ENCODE measurements around the gene LRRC8B. TPM values are rescaled to one million over a fixed set of nuclear protein-coding genes. Genes with fewer than 3 reads are reported as not detected.

The LRRC8B gene
- total and polyA plus RNA-seq, 2 of the 8 experiments (the other 6 are each of a cell fraction or from before 2014, with no cell fraction given): 18.4 to 29.2 TPM

DNA sequence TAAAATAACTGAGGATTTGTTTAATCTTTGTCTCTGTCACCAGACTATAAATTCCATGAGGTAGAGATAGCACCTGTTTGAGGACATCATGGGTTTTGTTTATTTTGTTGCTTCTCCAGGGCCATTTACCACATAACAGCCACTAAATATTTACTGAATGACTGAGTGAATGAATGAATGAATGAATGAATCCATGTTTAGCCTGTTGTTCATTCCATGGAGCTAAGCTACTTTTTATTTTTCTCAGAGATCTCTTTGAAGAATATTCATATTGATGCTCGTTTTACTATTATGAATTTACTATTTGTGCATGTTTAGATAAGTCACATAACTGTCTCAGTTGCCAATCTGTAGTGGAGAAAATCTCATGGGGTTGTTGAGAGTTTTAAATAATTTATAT, 17.7 kb downstream of the LRRC8B start:
- no peak overlapping the region for H3K56ac ChIP-seq (replicated peaks; ENCODE audit: insufficient read length, low read depth, low read length)
- no peaks in the 10 kb centered on the region for H3K27me3 ChIP-seq (replicated peaks in 1 of 4; ENCODE audit: control insufficient read depth in 3 of 4, extremely low read depth in 1 of 4, insufficient read depth in 3 of 4, low read length in 3 of 4)
- POLR2A ChIA-PET (ENCODE audit: partially characterized antibody): interaction anchor here (1.2 kb wide), 1 partner anchor 9 kb away, joined by 3 read pairs; no protein-coding TSS in a partner anchor
- H3K79me1 ChIP-seq (ENCODE audit: low read depth, low read length): peaks cover 3% of the 10 kb centered on the region; the same call in 1 of the 2 replicates
- peaks cover 0 to 81% of the 10 kb centered on the region in 2 experiments; a peak in 2 of 4 replicates for H3K79me2 ChIP-seq (ENCODE audit: control insufficient read depth in 1 of 2, insufficient read depth in 2 of 2, low read length in 2 of 2)
- no peak overlapping the region for H3K27ac ChIP-seq (ENCODE audit: low read depth, low read length)
- no peak overlapping the region for H4K8ac ChIP-seq (ENCODE audit: extremely low read depth, insufficient read depth, low read length)
- H3K14ac ChIP-seq (ENCODE audit: insufficient read length): no peak overlapping the region
- no peak overlapping the region for H4K91ac ChIP-seq (replicated peaks; ENCODE audit: insufficient read length, low read length)
- no peak overlapping the region for H3K23ac ChIP-seq (ENCODE audit: insufficient read length)
- FAIRE-seq: no peak
- no peak overlapping the region for H2BK12ac ChIP-seq (ENCODE audit: low read depth, low read length)
- no peak overlapping the region for H2BK20ac ChIP-seq (ENCODE audit: low read length)
- H3K36me3 ChIP-seq (ENCODE audit: control insufficient read depth in 2 of 4, insufficient read depth in 4 of 4, low read length in 3 of 4): no peaks in the 10 kb centered on the region
- no peaks in the 10 kb centered on the region for H3K23me2 ChIP-seq (ENCODE audit: low read depth, low read length)
- no peak overlapping the region for H3K4me2 ChIP-seq (ENCODE audit: insufficient read depth in 1 of 2, low read depth in 2 of 2, low read length in 2 of 2)
- 81% methylated on average over 1 of the region's 1 CpG; no CpG with 5 or more reads in 1 of the 2 experiments for WGBS, 2 experiments (ENCODE audit: extremely low coverage in 1 of 2, insufficient coverage in 1 of 2, insufficient read length in 1 of 2, insufficient replicate concordance in 2 of 2, low coverage in 1 of 2, low lambda C conversion rate in 2 of 2, missing lambda C conversion rate in 1 of 2)
- no peaks in the 10 kb centered on the region for H3K4me1 ChIP-seq (replicated peaks in 1 of 4; ENCODE audit: control insufficient read depth in 3 of 4, insufficient read depth in 4 of 4, low read length in 3 of 4)
- no peak overlapping the region for H2AFZ ChIP-seq (ENCODE audit: low read length)
- H3K4ac ChIP-seq (replicated peaks; ENCODE audit: insufficient read length, low read depth, low read length): no peak overlapping the region
- H2BK15ac ChIP-seq (ENCODE audit: low read length): no peak overlapping the region
- no peak overlapping the region for H2BK120ac ChIP-seq (replicated peaks; ENCODE audit: low read depth, low read length)
- peaks cover 5 to 6% of the 10 kb centered on the region in 2 experiments for H4K20me1 ChIP-seq (replicated peaks in 1 of 2; ENCODE audit: control insufficient read depth in 1 of 2, insufficient read depth in 2 of 2, low read length in 2 of 2)
- CTCF ChIA-PET (ENCODE audit: partially characterized antibody): no interaction called here
- no peak overlapping the region for H3K4me3 ChIP-seq (ENCODE audit: extremely low read depth in 1 of 4, insufficient read depth in 2 of 4, low read depth in 3 of 4, low read length in 4 of 4)
- H4K5ac ChIP-seq (ENCODE audit: insufficient read length, low read depth, low read length): no peak overlapping the region
- no peak overlapping the region for H3K18ac ChIP-seq (ENCODE audit: extremely low read depth, low read length)
- H2AK5ac ChIP-seq (ENCODE audit: low read depth, low read length): no peak overlapping the region
- no peaks in the 10 kb centered on the region for H3K9me3 ChIP-seq (ENCODE audit: insufficient read depth in 2 of 2, low read depth in 1 of 2, low read length in 1 of 2)
- H3K9ac ChIP-seq (replicated peaks in 1 of 4; ENCODE audit: extremely low read depth in 1 of 4, low read depth in 3 of 4, low read length in 3 of 4): no peak overlapping the region
- H2BK5ac ChIP-seq (ENCODE audit: low read depth, low read length): no peak overlapping the region
- TF ChIP-seq NANOG (IDR thresholded peaks at IDR 0.05; ENCODE audit: insufficient read depth, low read depth, low read length, poor library complexity, severe bottlenecking) (no peak), SUZ12 (IDR thresholded peaks at IDR 0.05; ENCODE audit: low read length) (no peak), CTBP2 (IDR thresholded peaks at IDR 0.05; ENCODE audit: borderline replicate concordance, insufficient read depth, insufficient read length, low read length) (no peak), RNF2 (IDR thresholded peaks at IDR 0.05; ENCODE audit: borderline replicate concordance, low read depth, low read length, missing control alignments, poor library complexity, severe bottlenecking) (no peak), SP1 (IDR thresholded peaks at IDR 0.05; ENCODE audit: low read depth, low read length) (no peak), POLR2AphosphoS5 (IDR thresholded peaks at IDR 0.05; ENCODE audit: low read depth, low read length) (no peak), EZH2 (IDR thresholded peaks at IDR 0.05; ENCODE audit: low read depth, low read length, severe bottlenecking) (no peak), CBX5 (IDR thresholded peaks at IDR 0.05; ENCODE audit: low read depth, low read length) (no peak), CREB1 (IDR thresholded peaks at IDR 0.05) (no peak), TCF12 (IDR thresholded peaks at IDR 0.05; ENCODE audit: low read depth, low read length) (no peak), ZNF274 (IDR thresholded peaks at IDR 0.05; ENCODE audit: borderline replicate concordance, extremely low read depth, low read length) (no peak), TEAD4 (IDR thresholded peaks at IDR 0.05; ENCODE audit: low read depth, low read length) (no peak), JUND (IDR thresholded peaks at IDR 0.05; ENCODE audit: low read length) (no peak), KDM1A (IDR thresholded peaks at IDR 0.05; ENCODE audit: borderline replicate concordance, low read length) (no peak)
- no peak for DNase-seq (ENCODE audit: low read depth in 1 of 2, low spot score in 2 of 2)

All from H1 (cell line).